HepG2 (cell line): Measurements from ENCODE around the gene CCDC73. TPM values are rescaled to one million over a fixed set of nuclear protein-coding genes. Genes with fewer than 3 reads are reported as not detected.

Experiments used
- ATAC-seq: fragments of 200-7000 bp; cut with Tn5 transposase; 3 replicates; pipeline ENCODE4 v1.9.1; 2020; ENCODE audit warnings: mild to moderate bottlenecking, moderate library complexity
- BruUV-seq: library from RNA; stranded (reverse); fragments of 400-500 nt; replicated peaks from 2 replicates; lab custom pipeline; 2021; lab: Mats Ljungman, UMichigan
- CTCF ChIA-PET: fragments of 300-600 bp; formaldehyde crosslinking; extraction: SDS; loops from one replicate; lab custom pipeline; 2021; ENCODE audit warnings: low total read pairs, inconsistent platforms, low intra/inter-chr PET ratio; lab: Yijun Ruan, JAX
- POLR2A ChIA-PET: fragments of 350-600 bp; sonication (Branson Sonifier 250); formaldehyde crosslinking; loops from one replicate; lab custom pipeline; 2020; ENCODE audit warnings: antibody characterized with exemption, inconsistent platforms; lab: Yijun Ruan, JAX
- DNase-seq: peaks from one replicate; pipeline ENCODE4 v3.0.0-alpha.2; 2015; ENCODE audit warnings: low spot score
- FAIRE-seq: peaks from 3 replicates; lab custom pipeline; 2011; peaks lifted over from hg19 to GRCh38; lab: Jason Lieb, UNC
- H2AFZ ChIP-seq: one replicate; pipeline ENCODE4 v1.6.1; 2011; ENCODE audit warnings: low read length, inconsistent platforms
- H3K27ac ChIP-seq: fragments of 300-600 bp; 3 replicates; pipeline ENCODE4 v1.8.0; 2011; ENCODE audit warnings: mixed run types, mild to moderate bottlenecking, mixed read lengths, low read length, inconsistent platforms; ENCODE audit not compliant: insufficient read depth; ENCODE audit errors: extremely low read length
- H3K27me3 ChIP-seq, 2 experiments: fragments of 200-600 bp in 1 of 2; 2 replicates in 1 of 2; 3 replicates in 1 of 2; pipeline versions ENCODE4 v1.6.0 to v1.8.0; 2011; ENCODE audit warnings: low read length in 2 of 2, mild to moderate bottlenecking in 2 of 2, moderate library complexity in 2 of 2, inconsistent platforms in 1 of 2; ENCODE audit not compliant: insufficient read depth in 2 of 2, control insufficient read depth in 1 of 2
- H3K36me3 ChIP-seq, 2 experiments: fragments of 200-600 bp in 1 of 2; replicated peaks in 1 of 2; 2 replicates in 1 of 2; 3 replicates in 1 of 2; pipeline versions ENCODE4 v1.5.1 to v1.8.0; 2011; ENCODE audit warnings: low read length in 2 of 2, inconsistent platforms in 1 of 2; ENCODE audit not compliant: insufficient read depth in 2 of 2, control insufficient read depth in 1 of 2
- H3K4me1 ChIP-seq: 2 replicates; pipeline ENCODE4 v1.5.1; 2012; ENCODE audit warnings: low read length, inconsistent platforms; ENCODE audit not compliant: insufficient read depth
- H3K4me2 ChIP-seq: 2 replicates; pipeline ENCODE4 v1.6.0; 2011; ENCODE audit warnings: low read depth, low read length, inconsistent platforms
- H3K4me3 ChIP-seq, 3 experiments: fragments of 200-600 bp in 1 of 3; sonication (generic), shearing (Covaris generic) in 1 of 3; replicated peaks in 1 of 3; 2 replicates each; pipeline ENCODE4 v1.5.1; 2011 to 2016; ENCODE audit warnings: low read length in 3 of 3, inconsistent platforms in 2 of 3, low read depth in 2 of 3, mild to moderate bottlenecking in 2 of 3, control low read depth in 1 of 3, mixed read lengths in 1 of 3; ENCODE audit not compliant: insufficient read depth in 1 of 3
- H3K79me2 ChIP-seq: one replicate; pipeline ENCODE4 v1.6.1; 2011; ENCODE audit warnings: low read length, inconsistent platforms; ENCODE audit not compliant: insufficient read depth
- H3K9ac ChIP-seq: 2 replicates; pipeline ENCODE4 v1.6.0; 2011; ENCODE audit warnings: mild to moderate bottlenecking, low read depth, low read length, inconsistent platforms; ENCODE audit not compliant: insufficient read depth
- H3K9me3 ChIP-seq: 2 replicates; pipeline ENCODE4 v1.5.1; 2012; ENCODE audit warnings: mild to moderate bottlenecking, low read length
- H4K20me1 ChIP-seq: 2 replicates; pipeline ENCODE4 v1.6.0; 2011; ENCODE audit warnings: inconsistent platforms, mild to moderate bottlenecking, low read length, moderate library complexity; ENCODE audit not compliant: insufficient read depth
- HNF4G ChIP-seq, 2 experiments: sonication (generic) in 1 of 2; formaldehyde crosslinking in 1 of 2; IDR thresholded peaks; 2 replicates each; pipeline versions ENCODE4 v1.4.0 to v1.6.1; 2011 to 2020; ENCODE audit warnings: borderline replicate concordance in 2 of 2, low read depth in 2 of 2, mild to moderate bottlenecking in 2 of 2, low read length in 1 of 2, missing genetic modification reagents in 1 of 2, moderate library complexity in 1 of 2
- MAFF ChIP-seq: IDR thresholded peaks from 2 replicates; pipeline ENCODE4 v1.6.1; 2011; ENCODE audit warnings: low read depth, low read length, improper control_type of control experiment
- MAFK ChIP-seq, 2 experiments: IDR thresholded peaks in 1 of 2; conservative IDR thresholded peaks in 1 of 2; 2 replicates each; pipeline ENCODE4 v1.6.1; 2011; ENCODE audit warnings: improper control_type of control experiment in 2 of 2, low read length in 2 of 2
- PHF21A ChIP-seq: sonication (generic); formaldehyde crosslinking; IDR thresholded peaks from 2 replicates; pipeline ENCODE4 v1.5.0; 2020; ENCODE audit warnings: mild to moderate bottlenecking, missing genetic modification reagents
- TCF12 ChIP-seq, 2 experiments: fragments of 450-650 bp in 1 of 2; sonication (generic) in 1 of 2; formaldehyde crosslinking in 1 of 2; IDR thresholded peaks; 2 replicates each; pipeline versions ENCODE4 v1.6.1 to v1.8.0; 2017 to 2022; ENCODE audit warnings: antibody characterized with exemption in 1 of 2, mild to moderate bottlenecking in 1 of 2, missing genetic modification reagents in 1 of 2, moderate library complexity in 1 of 2
- ZNF549 ChIP-seq: sonication (generic); formaldehyde crosslinking; IDR thresholded peaks from 2 replicates; pipeline ENCODE4 v1.5.0; 2020; ENCODE audit warnings: missing genetic modification reagents
- ZNF674 ChIP-seq: sonication (generic); formaldehyde crosslinking; IDR thresholded peaks from 2 replicates; pipeline ENCODE4 v1.5.0; 2020; ENCODE audit warnings: low read depth, mild to moderate bottlenecking, missing genetic modification reagents
- WGBS: methylation state at CpG from one replicate; pipeline ENCODE4 v1.1.6; 2017; ENCODE audit warnings: low lambda C conversion rate; 5-methylcytosine and 5-hydroxymethylcytosine counted together
- in situ Hi-C: cut with HindIII; loops from 2 replicates; pipeline ENCODE4 v1.10.0; 2017; ENCODE audit warnings: low pct_unique_long_range_greater_than_20kb; ENCODE audit not compliant: extremely low pct_ligation_motif_present
- intact Hi-C: fragments of 100-400 bp; cut with micrococcal nuclease; formaldehyde crosslinking; loops from one replicate; pipeline ENCODE4 v1.10.0; 2022; ENCODE audit not compliant: unreplicated experiment
- polyA plus RNA-seq, 8 experiments: library from polyadenylated mRNA; depleted of rRNA in 3 of 8; stranded (reverse) in 7 of 8; unstranded in 1 of 8; fragments of >200 nt; fragmentation: Illumina TruSeq in 4 of 8; extraction: Trizol in 4 of 8; gene quantifications; 2 replicates each; pipeline versions ENCODE4 v1.2.1 to v1.2.3, GENCODE V29; 2011 to 2016; ENCODE audit warnings: low read depth in 4 of 8, missing spikeins in 1 of 8, mixed read lengths in 1 of 8; ENCODE audit not compliant: insufficient read depth in 1 of 8
- total RNA-seq, 5 experiments: library from RNA; depleted of rRNA; stranded (reverse); fragments of >200 nt; fragmentation: Illumina TruSeq; extraction: Trizol; gene quantifications; 2 replicates each; pipeline ENCODE4 v1.2.3, GENCODE V29; 2016; ENCODE audit warnings: low read depth in 1 of 5
- TF ChIP-seq, protein P1 (sequence below): sonication (generic); formaldehyde crosslinking; IDR thresholded peaks from 2 replicates; pipeline ENCODE4 v1.5.0; 2020; ENCODE audit warnings: missing genetic modification reagents

The CCDC73 gene
- total and polyA plus RNA-seq, 2 of the 13 experiments (the other 11 are each of a cell fraction or from before 2014, with no cell fraction given) = 0.01 to 0.11 TPM

DNA sequence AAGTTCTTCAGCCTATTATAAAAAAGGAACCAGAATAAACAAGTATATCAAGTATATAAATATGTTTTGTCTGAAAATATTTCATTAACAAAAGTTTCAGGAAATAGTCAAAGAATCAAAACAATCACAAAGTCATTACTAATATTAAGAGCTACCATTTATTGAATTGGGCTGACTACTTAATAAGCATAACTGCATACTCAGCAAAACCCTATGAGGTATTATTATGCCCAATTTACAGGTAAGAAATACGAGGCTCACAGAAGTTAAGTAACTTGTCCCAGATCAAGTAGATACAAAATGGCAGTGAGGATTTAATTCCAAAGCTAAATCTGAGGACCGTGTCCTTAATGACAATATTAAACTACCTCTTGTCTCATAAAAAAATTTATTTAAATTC is 158.6 kb downstream of the CCDC73 start:
- Histone ChIP-seq H3K9me3 (peaks cover 7% of the 10 kb centered on the region), H3K4me3 (no peak overlapping the region), H3K4me2 (no peak overlapping the region), H3K36me3 (no peaks in the 10 kb centered on the region), H2AFZ (no peak overlapping the region), H4K20me1 (no peaks in the 10 kb centered on the region), H3K9ac (no peak overlapping the region), H3K4me1 (no peaks in the 10 kb centered on the region), H3K27me3 (no peaks in the 10 kb centered on the region; a peak in 1 of 5 replicates), H3K27ac (no peak overlapping the region), H3K79me2 (no peaks in the 10 kb centered on the region)
- intact Hi-C loops (no loop called here), in situ Hi-C loops (no loop called here)
- FAIRE-seq (no peak), ATAC-seq (no peak), DNase-seq (no peak)
- BruUV-seq = no TSS peak
- 41% methylated on average over 2 of the region's 2 CpGs for WGBS
- CTCF ChIA-PET = no interaction called here
- peak; percentile 87 to 93 for TF ChIP-seq MAFK (conservative IDR thresholded peaks at IDR 0.05 in 1 of 2, IDR thresholded peaks at IDR 0.05 in 1 of 2; ENCODE audit: low read length in 2 of 2)
- no peak for TF ChIP-seq ZNF674 (CRISPR knock-in tag)
- TF ChIP-seq MAFF = peak; percentile 89
- POLR2A ChIA-PET = no interaction called here

DNA sequence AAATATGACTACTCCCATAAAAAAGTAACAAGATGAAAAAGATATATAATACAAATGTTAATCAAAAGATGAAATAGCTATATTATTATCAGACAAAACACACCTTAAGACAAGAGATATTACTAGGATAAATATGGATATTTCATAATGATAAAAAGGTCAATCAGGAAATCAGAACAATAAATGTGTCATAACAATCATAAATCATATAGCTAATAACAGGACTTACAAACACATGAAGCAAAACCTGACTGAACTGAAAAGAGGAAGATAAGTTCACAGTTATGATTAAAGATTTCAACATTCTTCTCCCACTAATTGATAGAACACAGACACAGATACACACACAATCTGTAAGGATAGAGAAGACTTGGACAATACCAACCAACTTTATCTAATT is 163.6 kb downstream of the CCDC73 start:
- H4K20me1 ChIP-seq = no peaks in the 10 kb centered on the region
- H3K4me1 ChIP-seq = no peaks in the 10 kb centered on the region
- CTCF ChIA-PET = no interaction called here
- no peak for ATAC-seq
- no peaks in the 10 kb centered on the region for H3K79me2 ChIP-seq
- peaks cover 7% of the 10 kb centered on the region for H3K9me3 ChIP-seq
- no peak overlapping the region for H3K4me3 ChIP-seq
- in situ Hi-C loops = no loop called here
- TF ChIP-seq HNF4G (IDR thresholded peaks at IDR 0.05; ENCODE audit: borderline replicate concordance, low read depth, low read length) (no peak), HNF4G (CRISPR knock-in tag; IDR thresholded peaks at IDR 0.05; ENCODE audit: borderline replicate concordance, low read depth) (no peak), ZNF549 (CRISPR knock-in tag) (no peak), TCF12 (IDR thresholded peaks at IDR 0.05) (no peak), TCF12 (CRISPR knock-in tag; IDR thresholded peaks at IDR 0.05) (no peak), PHF21A (CRISPR knock-in tag) (no peak)
- TF ChIP-seq, protein P1, sequence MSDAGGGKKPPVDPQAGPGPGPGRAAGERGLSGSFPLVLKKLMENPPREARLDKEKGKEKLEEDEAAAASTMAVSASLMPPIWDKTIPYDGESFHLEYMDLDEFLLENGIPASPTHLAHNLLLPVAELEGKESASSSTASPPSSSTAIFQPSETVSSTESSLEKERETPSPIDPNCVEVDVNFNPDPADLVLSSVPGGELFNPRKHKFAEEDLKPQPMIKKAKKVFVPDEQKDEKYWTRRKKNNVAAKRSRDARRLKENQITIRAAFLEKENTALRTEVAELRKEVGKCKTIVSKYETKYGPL (CRISPR knock-in tag) = no peak
- TF ChIP-seq, all 625 proteins: peak for 0
- Histone ChIP-seq H3K4me2 (no peak overlapping the region), H2AFZ (no peak overlapping the region), H3K9ac (no peak overlapping the region), H3K36me3 (no peaks in the 10 kb centered on the region), H3K27me3 (no peaks in the 10 kb centered on the region), H3K27ac (no peak overlapping the region)
- no TSS peak for BruUV-seq
- no peak for FAIRE-seq
- DNase-seq = no peak
- POLR2A ChIA-PET = no interaction called here
- intact Hi-C loops = no loop called here
